Activated T-cell treated with anti-CD3 and anti-CD28 coated beads, Interleukin-2, amount 50 U/mL, for 48 hours (primary cell): ENCODE measurements around the gene ERGIC1.
"Not testable (repeated sequence)": the region's sequence is repeated elsewhere in the genome, so short reads cannot be mapped to it uniquely, and the experiment has no call there.

Source experiments
- DNase-seq, 2 experiments: peaks; one replicate each; pipeline ENCODE4 v3.0.0-alpha.2; 2020

The ERGIC1 gene

GRCh38 chr5:172848419-172848818 lies 14.4 kb downstream of the ERGIC1 start:
- DNase-seq = no peak

GRCh38 chr5:172849606-172850453 lies 15.8 kb downstream of the ERGIC1 start:
- no peak for DNase-seq

DNA sequence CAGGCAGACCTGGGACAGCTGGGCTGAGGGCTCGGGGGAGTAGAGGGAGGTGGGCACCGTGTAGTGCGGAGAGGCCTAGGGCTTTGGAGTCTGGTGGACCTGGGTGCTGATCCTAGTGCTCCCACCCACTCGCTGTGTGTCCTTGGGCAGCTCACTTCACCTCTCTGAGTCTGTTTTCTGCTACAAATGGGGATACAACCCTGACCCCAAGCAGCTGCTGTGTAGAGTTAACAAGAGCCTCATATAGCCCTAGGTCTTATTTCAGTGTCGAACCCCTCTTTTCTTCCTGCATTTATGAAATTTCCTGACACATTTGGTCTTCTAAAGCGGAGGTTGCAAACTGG lies 16.4 kb downstream of the ERGIC1 start:
- no peak for DNase-seq

GRCh38 chr5:172851254-172851653 lies 17.2 kb downstream of the ERGIC1 start:
- DNase-seq = not testable (repeated sequence)

DNA sequence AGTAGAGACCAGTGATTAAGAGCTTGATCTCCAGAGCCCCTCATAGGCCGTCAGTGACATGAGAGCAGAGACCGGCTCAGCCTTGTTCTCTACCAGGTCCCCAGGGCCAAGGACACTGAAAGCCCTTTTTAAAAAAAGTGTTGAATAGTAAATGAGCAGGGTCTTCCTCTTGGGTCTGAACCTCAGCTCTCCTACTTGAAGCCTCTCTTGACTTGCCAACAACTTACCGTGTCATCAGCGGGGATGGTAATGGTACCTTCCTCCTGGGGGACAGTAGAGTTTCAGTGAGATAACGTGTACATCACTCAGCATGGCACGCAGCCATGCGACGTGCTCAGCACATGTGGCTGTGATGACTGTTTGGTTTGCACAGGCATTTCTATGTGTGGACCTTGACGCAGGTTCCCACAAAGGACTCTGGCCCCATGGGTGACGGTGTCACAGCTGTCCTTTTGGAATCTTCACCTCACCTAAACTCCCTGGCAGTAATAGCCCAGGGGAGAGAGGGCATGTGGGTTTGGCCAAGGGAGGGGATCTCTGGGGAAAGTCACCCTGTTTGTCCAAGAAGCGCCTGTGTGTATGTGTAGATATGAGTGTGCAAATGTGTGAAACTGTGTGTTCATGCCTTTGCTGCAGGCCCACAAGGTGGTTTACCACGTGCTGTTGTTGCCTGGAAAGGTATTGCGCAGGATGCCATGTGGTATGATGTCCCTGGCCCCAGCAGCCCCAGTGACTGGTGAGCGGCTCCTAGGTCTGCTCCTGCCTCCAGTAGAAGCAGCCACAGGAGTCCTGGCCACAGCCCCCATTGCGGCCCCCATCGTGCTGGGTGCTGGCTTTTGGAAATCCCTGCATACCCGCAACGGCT lies 18.7 kb downstream of the ERGIC1 start:
- DNase-seq = peak in 1 of 2 experiments; percentile 43

GRCh38 chr5:172853355-172853975 lies 19.4 kb downstream of the ERGIC1 start:
- DNase-seq = no peak

- DNase-seq = no peak
Measured at GRCh38 chr5:172854451-172854871, 20.4 kb downstream of the ERGIC1 start.

GRCh38 chr5:172854971-172855370 lies 20.9 kb downstream of the ERGIC1 start:
- no peak for DNase-seq

GRCh38 chr5:172855597-172856292 lies 21.7 kb downstream of the ERGIC1 start:
- DNase-seq = no peak

- DNase-seq = no peak
Measured at GRCh38 chr5:172856336-172856735, 22.3 kb downstream of the ERGIC1 start.

- DNase-seq = no peak
Measured at GRCh38 chr5:172857982-172858381, 23.9 kb downstream of the ERGIC1 start.

DNA sequence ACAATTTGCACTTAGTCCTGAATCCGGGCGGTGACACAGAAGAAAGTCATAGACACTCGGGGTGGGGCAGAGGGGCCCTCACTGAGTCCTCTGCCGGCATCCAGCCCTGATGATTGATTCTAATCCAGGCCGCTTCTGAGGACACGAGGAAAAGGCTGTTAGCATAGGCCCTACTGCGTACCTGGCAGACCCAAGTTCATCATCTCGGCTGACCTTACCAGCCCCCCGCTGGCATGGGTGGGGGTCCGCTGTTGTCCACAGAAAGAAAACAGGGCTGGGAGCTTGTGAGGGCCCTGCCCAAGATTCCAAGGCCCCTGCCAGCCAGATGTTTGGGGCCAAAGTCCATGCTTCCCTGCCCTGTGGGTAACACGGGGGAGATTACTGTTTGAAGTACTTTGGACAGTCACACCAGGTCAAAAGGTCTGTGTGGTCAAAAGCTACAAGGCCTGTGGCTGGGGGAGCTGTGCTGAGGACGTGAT lies 24.5 kb downstream of the ERGIC1 start:
- DNase-seq = no peak

DNA sequence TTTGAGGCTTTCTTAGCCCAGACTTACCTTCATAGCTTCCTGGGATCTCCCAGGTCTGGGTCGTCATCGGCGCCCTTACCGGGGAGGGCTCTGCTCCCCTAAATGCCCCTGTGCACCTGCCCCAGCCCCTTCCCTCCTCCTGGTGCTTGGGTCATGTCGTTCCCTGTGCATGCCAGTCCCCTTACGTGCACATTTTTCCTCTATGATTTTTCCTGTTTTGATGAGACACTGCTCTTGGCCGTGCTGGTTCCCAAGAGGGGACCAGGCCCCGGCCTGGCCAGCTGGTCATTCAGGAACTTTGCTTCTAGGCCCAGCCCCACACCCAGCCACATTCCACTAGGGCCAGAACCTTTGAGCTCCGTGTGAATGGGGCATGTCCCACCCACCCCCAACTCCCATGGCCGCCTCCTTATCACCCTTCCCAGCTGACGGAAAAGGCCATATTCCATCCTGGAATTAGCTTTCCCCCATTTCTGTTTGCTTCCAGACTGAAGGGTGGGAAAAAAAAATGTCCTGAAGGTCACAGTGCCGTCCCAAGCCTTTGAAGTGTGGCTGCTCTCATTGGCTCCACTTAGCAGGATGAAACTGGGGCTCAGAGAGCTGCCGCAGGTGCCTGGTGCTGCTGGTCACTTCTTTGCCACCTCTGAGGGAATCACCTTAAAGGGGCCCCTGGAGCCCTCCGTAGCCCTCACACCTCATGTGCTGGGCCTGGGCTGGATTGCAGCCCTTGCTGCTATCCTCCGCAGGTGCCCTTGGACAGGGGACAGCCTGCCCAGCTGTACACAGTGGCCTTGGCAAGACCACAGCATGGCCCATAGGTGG lies 25.1 kb downstream of the ERGIC1 start:
- DNase-seq = no peak

- no peak for DNase-seq
Measured at GRCh38 chr5:172859966-172860365, 25.9 kb downstream of the ERGIC1 start.

- DNase-seq = no peak
Measured at GRCh38 chr5:172860520-172861443, 26.7 kb downstream of the ERGIC1 start.

DNA sequence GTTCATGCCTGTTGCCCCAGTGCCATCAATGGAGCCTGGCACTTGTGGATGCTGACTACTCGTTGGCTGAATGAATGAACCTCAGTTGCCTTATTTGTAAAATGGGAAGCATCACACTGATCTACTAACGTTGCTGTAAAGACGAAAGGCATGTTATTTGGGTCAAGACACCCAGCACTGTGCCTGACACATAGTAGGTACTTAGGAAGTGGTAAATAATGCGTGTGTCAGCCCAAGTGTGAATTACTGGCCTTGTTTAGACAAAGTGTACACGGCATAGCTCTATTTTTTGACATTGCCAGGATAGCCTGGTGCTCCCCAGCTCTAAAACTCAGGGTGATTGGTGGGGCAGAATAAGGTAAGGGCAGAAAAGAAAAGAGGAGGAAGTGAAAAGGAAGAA lies 27.4 kb downstream of the ERGIC1 start:
- DNase-seq = no peak

DNA sequence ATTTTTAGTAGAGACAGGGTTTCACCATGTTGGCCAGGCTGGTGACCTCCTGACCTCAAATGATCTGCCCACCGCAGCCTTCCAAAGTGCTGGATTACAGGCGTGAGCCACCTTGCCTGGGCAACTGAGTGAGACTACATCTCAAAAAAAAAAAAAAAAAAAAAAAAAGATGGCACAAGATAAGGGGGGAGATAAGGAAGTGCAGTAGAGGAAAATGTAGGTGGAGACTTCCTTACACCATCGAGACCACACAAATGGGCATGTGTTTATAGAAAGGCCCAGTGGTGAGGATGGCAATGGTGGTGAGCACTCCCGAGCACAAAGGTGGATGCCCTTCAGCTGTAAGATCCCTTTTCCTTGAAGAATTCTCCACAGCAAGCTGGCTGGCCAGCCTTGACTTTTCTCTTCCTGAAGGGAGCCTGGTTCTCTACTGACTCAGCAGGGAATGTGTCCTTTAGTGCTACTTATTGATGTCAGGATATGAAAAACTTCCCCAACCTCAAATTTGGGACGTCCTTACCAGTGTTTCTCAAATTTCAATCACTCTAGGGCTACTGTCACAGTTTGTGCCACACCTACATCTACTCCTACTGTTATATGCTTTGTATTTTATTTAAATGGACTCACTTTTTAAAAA lies 28.2 kb downstream of the ERGIC1 start:
- DNase-seq = no peak

DNA sequence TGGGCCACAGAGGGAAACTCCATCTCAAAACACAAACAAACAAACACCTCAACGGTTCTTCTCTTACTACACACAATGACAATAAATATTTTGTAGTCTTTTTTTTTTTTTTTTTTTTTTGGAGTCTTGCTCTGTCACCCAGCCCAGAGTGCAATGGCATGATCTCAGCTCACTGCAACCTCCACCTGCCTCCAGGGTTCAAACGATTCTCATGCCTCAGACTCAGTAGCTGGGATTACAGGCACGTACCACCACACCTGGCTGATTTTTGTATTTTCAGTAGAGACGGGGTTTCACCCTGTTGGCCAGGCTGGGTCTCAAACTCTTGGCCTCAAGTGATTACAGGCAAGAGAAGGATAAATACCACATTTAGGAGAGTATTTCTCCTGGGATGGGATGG lies 30.1 kb downstream of the ERGIC1 start:
- DNase-seq = not testable (repeated sequence)

DNA sequence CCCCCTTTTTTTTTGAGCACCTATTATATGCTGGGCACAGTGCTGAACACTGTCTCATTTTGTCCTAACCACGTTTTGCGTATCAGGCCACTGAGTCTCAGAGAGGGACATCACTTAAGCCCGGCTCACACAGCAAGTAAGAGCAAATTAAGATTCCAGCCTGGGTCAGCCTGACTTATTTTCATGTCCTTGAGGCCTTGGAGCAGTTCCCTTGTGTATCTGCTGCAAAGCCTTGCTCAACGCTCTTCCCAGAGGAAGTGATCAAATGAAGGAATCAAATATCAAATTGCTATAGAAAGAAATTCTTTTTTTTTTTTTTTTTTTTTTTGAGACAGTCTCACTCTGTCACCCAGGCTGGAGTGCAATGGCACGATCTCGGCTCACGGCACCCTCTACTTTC lies 30.7 kb downstream of the ERGIC1 start:
- DNase-seq = no peak

GRCh38 chr5:172866378-172866777 lies 32.3 kb downstream of the ERGIC1 start:
- no peak for DNase-seq
